NCI-H2196 treated with DMSO at 0.1 percent for 48 hours (cell line): ENCODE results near the gene PARP9.

Source experiments
- DNase-seq: peaks from one replicate; lab custom pipeline; 2025; ENCODE audit not compliant: unreplicated experiment; lab: John Stamatoyannopoulos, UW

PARP9 gene

GRCh38 chr3:122493296-122493695, 70.8 kb downstream of the PARP9 start:
- DNase-seq: no peak

GRCh38 chr3:122488262-122488973, 75.7 kb downstream of the PARP9 start:
- no peak for DNase-seq

DNA sequence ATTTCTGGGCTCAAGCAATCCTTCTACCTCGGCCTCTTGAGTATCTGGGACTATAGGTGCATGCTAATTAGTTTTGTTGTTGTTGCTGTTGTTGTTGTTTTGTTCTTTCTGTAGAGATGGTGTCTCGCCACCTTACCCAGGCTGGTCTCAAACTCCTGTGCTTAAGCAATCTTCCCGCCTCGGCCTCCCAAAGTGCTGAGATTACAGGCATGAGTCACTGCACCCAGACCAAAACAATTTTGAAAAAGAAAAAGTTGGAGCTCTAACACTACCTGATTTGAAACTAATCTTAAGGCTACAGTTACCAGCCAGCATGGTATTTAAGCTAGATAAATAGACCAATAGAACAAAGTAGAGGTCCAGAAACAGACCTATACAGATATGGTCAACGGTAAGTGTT, 79.1 kb downstream of the PARP9 start:
- DNase-seq: no peak

GRCh38 chr3:122481390-122481789, 82.7 kb downstream of the PARP9 start:
- no peak for DNase-seq
